Stimulated activated CD4-positive, alpha-beta T cell treated with anti-CD3 and anti-CD28 coated beads, Interleukin-4, amount 100 ng/mL, for 24 hours (primary cell): Measurements from ENCODE around the gene TAMM41.
"Not testable (repeated sequence)": the region's sequence is repeated elsewhere in the genome, so short reads cannot be mapped to it uniquely, and the experiment has no call there.

ENCODE experiments used
- DNase-seq: peaks from one replicate; pipeline ENCODE4 v3.0.0-alpha.2; 2020

TAMM41 gene

DNA sequence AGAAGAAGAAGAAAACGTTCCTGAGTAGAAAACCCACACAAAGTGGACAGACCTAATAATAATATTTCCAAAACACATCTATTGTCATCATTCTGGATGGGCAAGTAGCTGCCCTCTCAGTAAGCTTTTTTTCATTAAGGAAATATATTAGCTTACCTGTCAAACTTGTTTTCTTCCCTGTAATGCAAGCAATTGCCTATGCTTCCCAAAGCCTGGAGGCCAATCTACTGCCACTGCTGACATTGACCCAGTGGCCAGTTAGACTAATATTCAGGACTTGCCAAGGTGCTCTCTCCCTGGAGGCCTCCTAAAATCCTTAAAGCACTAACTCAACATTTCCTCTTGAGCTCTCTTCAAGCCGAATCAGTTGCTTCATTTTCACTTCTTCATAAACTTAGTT is 86.7 kb downstream of the TAMM41 start:
- DNase-seq: no peak

GRCh38 chr3:11757929-11758328 is 88.8 kb downstream of the TAMM41 start:
- no peak for DNase-seq

DNA sequence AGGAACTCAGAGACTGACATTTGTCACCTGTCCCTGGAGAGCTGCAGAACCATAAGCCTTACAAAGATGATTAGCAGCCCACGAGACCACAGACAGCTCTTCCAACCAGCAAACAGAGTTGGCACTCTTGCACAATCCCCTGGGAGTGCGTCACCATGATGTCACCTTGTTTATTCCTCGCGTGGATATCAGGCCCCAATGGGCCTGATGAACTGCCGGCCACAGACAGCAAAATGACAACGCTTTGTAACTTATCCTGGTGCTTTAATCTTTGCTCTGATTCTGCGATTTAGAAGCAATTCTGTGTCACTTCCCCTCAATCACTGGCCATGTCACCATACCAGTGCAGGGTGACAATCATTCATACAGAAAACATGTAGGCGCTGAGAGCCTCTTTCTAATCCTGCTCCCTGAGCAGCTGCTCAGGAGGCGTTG is 89.2 kb downstream of the TAMM41 start:
- DNase-seq: no peak

- DNase-seq: no peak
Observed at GRCh38 chr3:11755276-11755675, 91.4 kb downstream of the TAMM41 start.

DNA sequence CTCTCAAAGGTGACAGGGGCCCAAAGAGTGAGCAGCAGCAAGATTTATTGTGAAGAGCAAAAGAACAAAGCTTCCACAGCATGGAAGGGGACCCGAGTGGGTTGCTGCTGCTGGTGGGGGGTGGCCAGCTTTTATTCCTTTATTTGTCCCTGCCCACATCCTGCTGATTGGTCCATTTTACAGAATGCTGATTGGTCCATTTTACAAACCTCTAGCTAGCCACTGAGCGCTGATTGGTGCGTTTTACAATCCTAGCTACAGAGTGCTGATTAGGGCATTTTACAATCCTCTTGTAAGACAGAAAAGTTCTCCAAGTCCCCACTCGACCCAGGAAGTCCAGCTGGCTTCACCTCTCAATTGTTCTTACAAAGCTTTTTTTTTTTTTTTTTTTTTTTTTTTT is 94.4 kb downstream of the TAMM41 start:
- not testable (repeated sequence) for DNase-seq

DNA sequence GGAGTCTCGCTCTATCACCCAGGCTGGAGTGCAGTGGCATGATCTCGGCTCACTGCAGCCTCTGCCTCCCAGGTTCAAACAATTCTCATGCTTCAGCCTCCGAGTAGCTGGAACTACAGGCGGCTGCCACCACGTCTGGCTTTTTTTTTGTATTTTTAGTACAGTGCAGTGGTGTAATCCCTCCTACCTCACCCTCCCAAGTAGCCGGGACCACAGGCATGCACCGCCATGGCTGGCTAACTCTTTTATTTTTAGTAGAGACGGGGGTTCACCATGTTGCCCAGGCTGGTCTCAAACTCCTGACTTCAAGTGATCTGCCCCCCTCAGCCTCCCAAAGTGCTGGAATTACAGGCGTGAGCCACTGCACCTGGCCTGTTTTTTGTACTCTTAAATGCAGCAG is 98.4 kb downstream of the TAMM41 start:
- not testable (repeated sequence) for DNase-seq
